ENCODE data around the gene RAI1. TPM values are rescaled to one million over a fixed set of nuclear protein-coding genes. Genes with fewer than 3 reads are reported as not detected.

The RAI1 gene
- total RNA-seq, 2 experiments from 2014 or later = 25.0 to 25.5 TPM

GRCh38 chr17:17789410-17789809 lies 108.2 kb downstream of the RAI1 start:
- ATAC-seq (ENCODE audit: low read depth) = no peak
- DNase-seq = no peak
- no peaks in the 10 kb centered on the region for H3K9me3 Mint-ChIP-seq
- POLR2A ChIA-PET = no interaction called here
- H3K27ac Mint-ChIP-seq = peak overlapping the region; percentile 38
- peaks cover 33% of the 10 kb centered on the region for H3K4me1 Mint-ChIP-seq
- peaks cover 5% of the 10 kb centered on the region for H3K36me3 Mint-ChIP-seq
- H3K4me3 Mint-ChIP-seq = no peak overlapping the region
- no peaks in the 10 kb centered on the region for H3K27me3 Mint-ChIP-seq

GRCh38 chr17:17789828-17790636 lies 108.8 kb downstream of the RAI1 start:
- POLR2A ChIA-PET = no interaction called here
- Mint-ChIP-seq H3K27ac (peak overlapping the region; percentile 38), H3K27me3 (no peaks in the 10 kb centered on the region), H3K36me3 (peaks cover 5% of the 10 kb centered on the region), H3K9me3 (no peaks in the 10 kb centered on the region), H3K4me3 (no peak overlapping the region), H3K4me1 (peaks cover 28% of the 10 kb centered on the region)
- ATAC-seq (ENCODE audit: low read depth) = no peak
- DNase-seq = no peak

- Mint-ChIP-seq H3K4me1 (peaks cover 24% of the 10 kb centered on the region), H3K27me3 (no peaks in the 10 kb centered on the region), H3K27ac (no peak overlapping the region), H3K9me3 (no peaks in the 10 kb centered on the region), H3K36me3 (peaks cover 5% of the 10 kb centered on the region), H3K4me3 (no peak overlapping the region)
- POLR2A ChIA-PET = interaction anchor here (0.6 to 2.5 kb wide), 2 partner anchors 18 to 108 kb away, joined by 3 to 9 read pairs; no protein-coding TSS in a partner anchor
- no peak for DNase-seq
- no peak for ATAC-seq (ENCODE audit: low read depth)
These were observed 109.6 kb downstream of the RAI1 start for GRCh38 chr17:17790637-17791464.

GRCh38 chr17:17792037-17792550 lies 110.8 kb downstream of the RAI1 start:
- peaks cover 24% of the 10 kb centered on the region for H3K4me1 Mint-ChIP-seq
- no peak for DNase-seq
- H3K4me3 Mint-ChIP-seq = peak overlapping the region; percentile 55
- H3K9me3 Mint-ChIP-seq = no peaks in the 10 kb centered on the region
- POLR2A ChIA-PET = interaction anchor here (0.6 to 2.5 kb wide), 5 partner anchors 8 to 401 kb away, joined by 3 to 9 read pairs (median 5); no protein-coding TSS in a partner anchor
- peak overlapping the region; percentile 85 for H3K27ac Mint-ChIP-seq
- peaks cover 5% of the 10 kb centered on the region for H3K36me3 Mint-ChIP-seq
- H3K27me3 Mint-ChIP-seq = no peaks in the 10 kb centered on the region
- no peak for ATAC-seq (ENCODE audit: low read depth)

GRCh38 chr17:17792551-17793377 lies 111.5 kb downstream of the RAI1 start:
- Mint-ChIP-seq H3K27ac (peak overlapping the region; percentile 85), H3K27me3 (no peaks in the 10 kb centered on the region), H3K9me3 (no peaks in the 10 kb centered on the region), H3K4me1 (peaks cover 24% of the 10 kb centered on the region), H3K4me3 (peak overlapping the region; percentile 60), H3K36me3 (peaks cover 5% of the 10 kb centered on the region)
- POLR2A ChIA-PET = interaction anchor here (1.0 to 2.5 kb wide), 6 partner anchors 8 to 110 kb away, joined by 3 to 9 read pairs (median 5); no protein-coding TSS in a partner anchor
- ATAC-seq (ENCODE audit: low read depth) (peak; percentile 94), DNase-seq (peak; percentile 64)

- ATAC-seq (ENCODE audit: low read depth) (no peak), DNase-seq (no peak)
- peaks cover 24% of the 10 kb centered on the region for H3K4me1 Mint-ChIP-seq
- POLR2A ChIA-PET = interaction anchor here (0.6 to 2.5 kb wide), 9 partner anchors 8 to 111 kb away, joined by 3 to 9 read pairs (median 4); no protein-coding TSS in a partner anchor
- peaks cover 5% of the 10 kb centered on the region for H3K36me3 Mint-ChIP-seq
- peak overlapping the region; percentile 85 for H3K27ac Mint-ChIP-seq
- H3K9me3 Mint-ChIP-seq = no peaks in the 10 kb centered on the region
- H3K27me3 Mint-ChIP-seq = no peaks in the 10 kb centered on the region
- H3K4me3 Mint-ChIP-seq = peak overlapping the region; percentile 42
These were observed 112.3 kb downstream of the RAI1 start for GRCh38 chr17:17793378-17794214.

- POLR2A ChIA-PET = interaction anchor here (1.1 kb wide), 1 partner anchor 9 kb away, joined by 5 read pairs; no protein-coding TSS in a partner anchor
- Mint-ChIP-seq H3K36me3 (peaks cover 5% of the 10 kb centered on the region), H3K27ac (no peak overlapping the region), H3K9me3 (no peaks in the 10 kb centered on the region), H3K4me1 (peaks cover 24% of the 10 kb centered on the region), H3K27me3 (no peaks in the 10 kb centered on the region), H3K4me3 (no peak overlapping the region)
- no peak for ATAC-seq (ENCODE audit: low read depth)
- no peak for DNase-seq
These were observed 113.1 kb downstream of the RAI1 start for GRCh38 chr17:17794382-17794781.

- Mint-ChIP-seq H3K4me1 (peaks cover 22% of the 10 kb centered on the region), H3K27me3 (no peaks in the 10 kb centered on the region), H3K36me3 (peaks cover 5% of the 10 kb centered on the region), H3K4me3 (no peak overlapping the region), H3K27ac (no peak overlapping the region), H3K9me3 (no peaks in the 10 kb centered on the region)
- DNase-seq = no peak
- POLR2A ChIA-PET = no interaction called here
- no peak for ATAC-seq (ENCODE audit: low read depth)
These were observed 114.0 kb downstream of the RAI1 start for GRCh38 chr17:17795296-17795695.

- ATAC-seq (ENCODE audit: low read depth) (no peak), DNase-seq (no peak)
- Mint-ChIP-seq H3K4me1 (peaks cover 22% of the 10 kb centered on the region), H3K36me3 (peaks cover 5% of the 10 kb centered on the region), H3K27ac (no peak overlapping the region), H3K27me3 (no peaks in the 10 kb centered on the region), H3K4me3 (no peak overlapping the region), H3K9me3 (no peaks in the 10 kb centered on the region)
- POLR2A ChIA-PET = no interaction called here
These were observed 114.9 kb downstream of the RAI1 start for GRCh38 chr17:17795946-17796786.

- POLR2A ChIA-PET = no interaction called here
These were observed 115.5 kb downstream of the RAI1 start for GRCh38 chr17:17796787-17797061.

GRCh38 chr17:17797119-17797809 lies 116.0 kb downstream of the RAI1 start:
- no peak for DNase-seq
- no peaks in the 10 kb centered on the region for H3K9me3 Mint-ChIP-seq
- H3K4me1 Mint-ChIP-seq = peaks cover 13% of the 10 kb centered on the region
- H3K27me3 Mint-ChIP-seq = no peaks in the 10 kb centered on the region
- H3K36me3 Mint-ChIP-seq = peaks cover 5% of the 10 kb centered on the region
- POLR2A ChIA-PET = no interaction called here
- H3K4me3 Mint-ChIP-seq = no peak overlapping the region
- no peak for ATAC-seq (ENCODE audit: low read depth)
- H3K27ac Mint-ChIP-seq = no peak overlapping the region

More at GRCh38 chr17:17796787-17797061, 115.5 kb downstream of the RAI1 start:
- DNase-seq (no peak), ATAC-seq (ENCODE audit: low read depth) (no peak)
- H3K9me3 Mint-ChIP-seq = no peaks in the 10 kb centered on the region
- H3K4me1 Mint-ChIP-seq = peaks cover 18% of the 10 kb centered on the region
- H3K4me3 Mint-ChIP-seq = no peak overlapping the region
- H3K36me3 Mint-ChIP-seq = peaks cover 5% of the 10 kb centered on the region
- no peak overlapping the region for H3K27ac Mint-ChIP-seq
- no peaks in the 10 kb centered on the region for H3K27me3 Mint-ChIP-seq
